ENCODE data around the gene PAQR4.

PAQR4 gene

DNA sequence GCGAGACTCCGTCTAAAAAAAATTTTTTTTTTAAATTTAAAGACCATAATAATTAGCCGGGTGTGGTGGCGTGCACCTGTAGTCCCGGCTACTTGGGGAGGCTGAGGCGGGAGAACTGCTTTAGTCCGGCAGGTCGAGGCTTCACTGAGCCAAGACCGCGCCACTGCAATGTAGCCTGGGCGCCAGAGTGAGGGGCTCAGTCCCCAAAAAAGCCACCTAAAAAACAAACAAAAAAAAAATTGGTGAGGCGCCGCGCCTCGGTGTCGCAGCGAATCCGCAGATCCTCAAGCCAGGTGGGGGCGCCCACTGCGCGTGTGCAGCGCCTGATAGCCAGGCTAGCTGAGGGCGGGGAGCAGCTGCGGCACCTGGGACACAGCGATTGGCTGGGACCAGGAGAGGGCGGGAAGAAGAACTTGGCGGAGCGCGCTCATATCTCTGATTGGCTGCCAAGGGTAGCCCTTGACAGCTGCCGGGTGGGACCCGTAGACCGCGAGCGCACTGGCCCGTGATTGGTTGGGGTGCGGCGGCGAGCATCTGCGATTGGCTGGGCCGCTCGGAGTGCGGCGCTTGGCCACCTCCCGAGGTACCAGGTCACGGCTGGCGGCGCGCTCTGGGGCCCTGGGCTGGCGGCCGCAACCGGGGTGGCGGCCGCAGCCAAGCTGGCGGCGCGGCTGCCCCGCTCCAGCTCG lies 34.6 kb downstream of the PAQR4 start:
- Histone ChIP-seq H3K36me3 (replicated peaks) (no peaks in the 10 kb centered on the region), H3K4me3 (peak overlapping the region; percentile 12), H3K9me3 (no peaks in the 10 kb centered on the region), H3K27me3 (ENCODE audit: low read depth) (no peaks in the 10 kb centered on the region), H3K4me1 (peaks cover 18% of the 10 kb centered on the region)
- in situ Hi-C loops (cut with MboI; ENCODE audit: low sequenced_read_pairs): no loop called here
- DNase-seq (ENCODE audit: low spot score in 2 of 2): peak; percentile 97 to 98

DNA sequence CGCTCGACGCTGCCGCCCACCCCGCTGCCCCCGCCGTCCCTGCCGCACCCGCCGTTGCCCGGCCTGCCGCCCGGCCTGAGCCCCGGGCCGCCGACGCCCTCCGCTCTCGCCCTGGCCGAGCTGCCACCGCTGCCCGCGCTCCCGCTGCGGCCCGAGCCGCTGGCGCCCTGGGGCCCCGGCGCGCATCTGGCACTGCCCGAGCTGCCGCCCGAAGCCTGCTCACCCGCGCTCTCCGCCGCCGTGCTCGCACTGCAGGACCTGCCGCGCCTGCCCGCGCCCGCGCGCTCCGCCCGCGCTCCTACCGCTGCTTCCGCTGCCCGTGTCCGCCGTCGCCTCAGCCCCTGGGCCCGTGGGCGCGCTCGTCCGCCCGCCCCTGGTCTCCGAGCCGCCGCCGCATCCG lies 35.2 kb downstream of the PAQR4 start:
- in situ Hi-C loops (cut with MboI; ENCODE audit: low sequenced_read_pairs): no loop called here
- no peaks in the 10 kb centered on the region for H3K36me3 ChIP-seq (replicated peaks)
- H3K9me3 ChIP-seq: no peaks in the 10 kb centered on the region
- no peak overlapping the region for H3K4me3 ChIP-seq
- DNase-seq (ENCODE audit: low spot score in 2 of 2): peak in 1 of 2 experiments; percentile 39
- no peaks in the 10 kb centered on the region for H3K27me3 ChIP-seq (ENCODE audit: low read depth)
- peaks cover 19% of the 10 kb centered on the region for H3K4me1 ChIP-seq

DNA sequence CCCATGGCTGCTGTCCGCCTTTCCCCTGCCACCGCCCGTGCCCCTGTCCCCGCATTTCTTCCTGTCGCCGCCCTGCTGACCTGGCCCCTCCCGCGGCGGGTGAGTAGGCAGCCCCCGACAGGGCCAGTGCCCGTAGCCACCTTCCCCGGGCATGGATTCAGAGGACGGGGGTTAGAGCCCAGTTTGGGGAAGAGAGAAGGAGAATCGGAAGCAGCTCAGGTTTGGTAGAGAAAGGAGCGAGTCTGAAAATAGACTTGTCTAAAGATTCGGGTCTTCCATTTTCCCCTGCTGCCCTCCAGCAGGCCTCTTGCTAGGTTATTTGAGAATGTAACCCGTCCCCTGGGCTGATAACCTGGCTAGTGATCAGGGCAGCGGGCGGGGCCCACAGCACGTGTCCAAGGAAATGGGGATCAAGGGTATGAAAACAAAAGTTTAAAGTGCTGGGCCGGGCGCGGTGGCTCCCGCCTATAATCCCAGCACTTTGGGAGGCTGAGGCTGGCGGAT lies 35.7 kb downstream of the PAQR4 start:
- peaks cover 19% of the 10 kb centered on the region for H3K4me1 ChIP-seq
- no peaks in the 10 kb centered on the region for H3K36me3 ChIP-seq (replicated peaks)
- DNase-seq (ENCODE audit: low spot score in 2 of 2): peak in 1 of 2 experiments; percentile 51
- in situ Hi-C loops (cut with MboI; ENCODE audit: low sequenced_read_pairs): no loop called here
- no peaks in the 10 kb centered on the region for H3K27me3 ChIP-seq (ENCODE audit: low read depth)
- H3K9me3 ChIP-seq: no peaks in the 10 kb centered on the region
- peak overlapping the region; percentile 37 for H3K4me3 ChIP-seq

DNA sequence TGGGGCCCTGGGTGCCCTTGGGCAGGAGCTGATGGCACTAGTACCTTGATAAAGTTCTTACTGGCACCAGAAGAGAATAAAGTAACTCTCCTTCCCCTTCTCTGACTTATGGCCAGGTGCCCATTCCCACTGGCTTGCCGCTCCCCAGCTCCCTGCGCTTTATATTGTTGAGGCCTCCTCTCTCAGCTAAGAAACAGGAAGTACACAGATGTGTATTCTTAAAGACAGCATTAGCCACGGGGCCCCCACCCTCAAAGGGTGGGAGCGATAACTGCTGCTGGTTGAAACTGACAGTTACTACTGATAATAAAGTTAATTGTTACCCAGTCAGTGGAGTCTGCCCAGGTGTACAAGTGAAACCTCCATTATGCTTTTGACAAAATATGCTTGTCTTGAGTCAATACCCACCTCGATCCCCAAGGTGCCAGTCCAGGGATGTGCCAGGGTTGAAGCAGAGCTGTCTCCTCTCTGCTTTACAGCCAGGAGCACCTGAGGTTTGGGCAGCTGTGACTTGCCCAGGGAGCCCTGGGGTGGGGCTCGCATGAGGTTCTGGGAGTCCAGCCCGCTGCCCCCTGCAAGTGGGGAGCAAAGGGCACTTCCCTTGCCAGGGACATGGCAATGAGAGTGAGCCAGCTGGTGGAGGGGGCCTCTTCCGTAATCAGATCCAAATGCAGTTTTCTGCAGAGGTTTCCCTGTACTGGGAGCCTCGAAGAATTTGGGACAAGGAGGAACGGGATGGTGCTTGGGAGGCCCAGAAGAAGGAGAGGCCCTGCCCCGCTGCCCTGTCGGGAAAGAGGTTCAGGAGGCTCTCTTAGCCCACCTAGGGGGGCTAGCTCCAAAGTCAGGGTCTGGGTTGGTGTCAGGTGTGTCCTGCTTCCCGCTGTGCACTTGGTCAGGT lies 38.2 kb downstream of the PAQR4 start:
- Histone ChIP-seq H3K36me3 (replicated peaks) (no peaks in the 10 kb centered on the region), H3K4me3 (no peak overlapping the region), H3K4me1 (peaks cover 19% of the 10 kb centered on the region), H3K27me3 (ENCODE audit: low read depth) (no peaks in the 10 kb centered on the region), H3K9me3 (no peaks in the 10 kb centered on the region)
- no peak for DNase-seq (ENCODE audit: low spot score in 2 of 2)
- in situ Hi-C loops (cut with MboI; ENCODE audit: low sequenced_read_pairs): no loop called here

DNA sequence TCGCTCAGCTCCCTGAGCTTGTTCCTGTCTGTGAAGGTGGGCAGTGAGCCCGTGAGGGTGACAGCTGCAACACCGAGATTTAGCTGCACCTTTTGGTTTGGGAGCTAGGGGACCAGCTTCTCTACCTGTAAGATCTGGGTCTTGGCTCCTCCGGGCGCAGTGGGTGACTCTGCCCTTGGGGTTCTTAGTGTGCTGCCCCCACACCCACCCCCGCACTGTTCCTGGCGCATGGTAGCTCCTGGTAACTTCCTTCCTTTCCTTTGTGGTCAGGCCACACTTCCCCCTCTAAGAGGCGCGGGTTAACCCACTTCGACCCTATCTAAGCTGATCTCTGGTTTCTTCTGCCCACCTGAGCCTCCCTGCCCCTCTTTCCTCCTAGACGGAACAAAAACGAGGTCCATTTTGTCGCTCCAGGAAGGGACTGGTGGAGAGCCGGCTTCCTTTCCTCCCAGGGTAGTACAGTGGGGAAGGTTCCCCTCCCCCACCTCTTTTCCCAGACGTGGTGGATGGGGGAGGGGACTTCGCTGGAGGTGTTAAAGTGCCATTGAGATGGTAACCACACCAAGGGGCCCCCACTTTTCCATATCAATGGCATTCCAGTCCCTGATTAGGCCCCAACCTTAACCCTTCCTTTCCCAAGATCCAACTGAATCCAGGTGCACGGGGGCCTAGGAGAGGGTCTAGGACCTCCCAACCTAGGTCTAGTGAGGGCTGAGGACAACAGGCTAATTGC lies 39.0 kb downstream of the PAQR4 start:
- in situ Hi-C loops (cut with MboI; ENCODE audit: low sequenced_read_pairs): no loop called here
- Histone ChIP-seq H3K4me1 (peaks cover 19% of the 10 kb centered on the region), H3K9me3 (no peaks in the 10 kb centered on the region), H3K4me3 (no peak overlapping the region), H3K27me3 (ENCODE audit: low read depth) (no peaks in the 10 kb centered on the region), H3K36me3 (replicated peaks) (no peaks in the 10 kb centered on the region)
- peak; percentile 62 to 74 for DNase-seq (ENCODE audit: low spot score in 2 of 2)

DNA sequence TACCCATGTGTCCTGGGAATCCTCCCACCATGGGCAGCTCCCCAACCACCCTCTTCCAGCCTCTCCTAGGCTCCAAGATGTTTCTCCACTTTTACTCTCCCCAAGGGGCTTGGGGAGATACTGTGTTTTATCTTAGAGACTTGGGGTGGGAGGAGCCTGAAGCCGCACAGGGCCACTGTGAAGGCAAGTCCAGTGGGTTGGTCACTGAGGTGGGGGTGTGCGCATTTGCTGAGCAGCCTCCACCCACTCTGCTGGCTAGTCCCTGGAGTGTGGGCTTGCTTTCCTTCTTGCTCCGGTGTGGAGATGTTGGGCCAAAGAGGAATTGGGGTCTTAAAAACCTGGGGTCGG lies 39.5 kb downstream of the PAQR4 start:
- H3K36me3 ChIP-seq (replicated peaks): no peaks in the 10 kb centered on the region
- H3K27me3 ChIP-seq (ENCODE audit: low read depth): no peaks in the 10 kb centered on the region
- H3K9me3 ChIP-seq: no peaks in the 10 kb centered on the region
- H3K4me1 ChIP-seq: peaks cover 19% of the 10 kb centered on the region
- no peak for DNase-seq (ENCODE audit: low spot score in 2 of 2)
- H3K4me3 ChIP-seq: no peak overlapping the region
- in situ Hi-C loops (cut with MboI; ENCODE audit: low sequenced_read_pairs): no loop called here

DNA sequence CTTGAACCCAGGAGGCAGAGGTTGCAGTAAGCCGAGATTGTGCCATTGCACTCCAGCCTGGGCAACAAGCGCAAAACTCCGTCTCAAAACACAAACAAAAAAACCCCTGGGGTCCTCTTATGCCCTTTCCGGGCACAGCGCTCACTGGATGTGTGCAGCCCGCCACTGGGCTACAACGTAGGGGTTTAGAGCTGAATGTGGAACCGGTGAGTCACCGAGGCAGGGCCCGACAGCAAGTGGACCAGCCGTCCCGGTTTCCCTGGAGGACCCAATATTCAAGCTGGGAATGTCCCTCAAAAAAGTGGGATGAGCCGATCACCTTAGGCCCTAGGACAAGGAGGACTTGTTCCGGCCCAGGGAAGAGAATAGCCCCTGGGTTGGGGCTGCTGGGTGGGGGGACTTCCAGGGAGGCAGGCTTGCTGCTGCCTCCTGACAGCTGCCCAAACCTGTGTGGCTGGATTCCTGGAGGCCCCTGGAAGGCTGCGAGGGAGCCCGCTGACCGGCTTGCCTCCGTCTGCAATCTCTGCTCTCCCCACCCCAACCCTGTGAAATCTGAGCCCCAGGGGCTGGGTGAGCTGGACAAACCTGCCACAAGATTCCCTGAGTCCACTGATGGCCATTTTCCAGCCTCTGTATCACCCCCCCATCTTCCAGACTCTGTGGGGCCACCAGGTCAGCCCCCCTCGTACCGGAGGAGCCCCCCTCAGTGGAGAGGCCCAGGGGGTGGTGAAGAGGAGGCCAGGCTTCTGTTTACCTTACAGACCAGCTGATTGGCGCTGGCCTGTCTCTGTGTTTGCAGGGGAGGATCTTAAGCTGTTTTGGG lies 40.6 kb downstream of the PAQR4 start:
- no peaks in the 10 kb centered on the region for H3K27me3 ChIP-seq (ENCODE audit: low read depth)
- peaks cover 19% of the 10 kb centered on the region for H3K4me1 ChIP-seq
- H3K4me3 ChIP-seq: no peak overlapping the region
- H3K36me3 ChIP-seq (replicated peaks): no peaks in the 10 kb centered on the region
- no peaks in the 10 kb centered on the region for H3K9me3 ChIP-seq
- no peak for DNase-seq (ENCODE audit: low spot score in 2 of 2)
- in situ Hi-C loops (cut with MboI; ENCODE audit: low sequenced_read_pairs): no loop called here

DNA sequence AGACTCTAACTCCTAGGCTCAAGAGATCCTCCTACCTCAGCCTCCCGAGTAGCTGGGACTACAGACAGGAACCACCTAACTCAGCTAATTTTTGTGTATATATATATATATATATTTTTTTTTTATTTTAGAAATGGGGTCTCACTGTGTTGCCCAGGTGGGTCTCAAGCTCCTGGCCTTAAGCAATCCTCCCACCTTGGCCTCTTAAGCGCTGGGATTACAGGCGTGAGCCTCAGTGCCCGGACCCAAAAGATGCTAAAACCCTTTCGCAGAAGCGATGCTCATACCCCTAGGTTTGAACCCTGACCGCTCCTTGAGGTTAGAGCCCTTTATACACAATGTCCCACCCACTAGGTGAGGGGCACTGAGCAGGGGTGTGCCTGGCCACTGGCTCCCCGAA lies 41.4 kb downstream of the PAQR4 start:
- Histone ChIP-seq H3K36me3 (replicated peaks) (no peaks in the 10 kb centered on the region), H3K4me1 (peaks cover 15% of the 10 kb centered on the region), H3K9me3 (no peaks in the 10 kb centered on the region), H3K4me3 (no peak overlapping the region), H3K27me3 (ENCODE audit: low read depth) (no peaks in the 10 kb centered on the region)
- DNase-seq (ENCODE audit: low spot score in 2 of 2): no peak
- in situ Hi-C loops (cut with MboI; ENCODE audit: low sequenced_read_pairs): no loop called here

DNA sequence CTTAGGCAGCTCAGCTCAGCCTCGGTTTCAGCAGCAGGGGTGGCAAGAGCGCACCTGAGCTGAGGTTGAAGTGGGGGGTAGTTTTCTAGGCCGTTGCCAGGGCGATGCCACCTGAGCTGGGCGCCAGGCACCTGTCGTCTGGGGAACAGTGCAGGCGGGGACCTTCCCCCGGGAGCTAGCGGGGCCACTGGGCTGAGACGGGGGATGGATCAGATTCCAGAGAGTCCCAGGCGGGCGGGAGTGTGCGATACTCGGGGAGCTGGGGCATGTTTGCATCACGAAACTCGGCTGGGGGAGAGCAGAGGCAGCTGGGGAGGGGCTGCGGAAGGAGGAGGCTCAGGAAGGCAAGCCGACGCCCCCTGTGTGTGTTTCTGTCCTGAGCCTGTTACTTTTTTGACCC lies 43.1 kb downstream of the PAQR4 start:
- in situ Hi-C loops (cut with MboI; ENCODE audit: low sequenced_read_pairs): no loop called here
- H3K9me3 ChIP-seq: no peaks in the 10 kb centered on the region
- no peak for DNase-seq (ENCODE audit: low spot score in 2 of 2)
- H3K4me3 ChIP-seq: no peak overlapping the region
- H3K4me1 ChIP-seq: peaks cover 15% of the 10 kb centered on the region
- no peaks in the 10 kb centered on the region for H3K27me3 ChIP-seq (ENCODE audit: low read depth)
- H3K36me3 ChIP-seq (replicated peaks): no peaks in the 10 kb centered on the region

DNA sequence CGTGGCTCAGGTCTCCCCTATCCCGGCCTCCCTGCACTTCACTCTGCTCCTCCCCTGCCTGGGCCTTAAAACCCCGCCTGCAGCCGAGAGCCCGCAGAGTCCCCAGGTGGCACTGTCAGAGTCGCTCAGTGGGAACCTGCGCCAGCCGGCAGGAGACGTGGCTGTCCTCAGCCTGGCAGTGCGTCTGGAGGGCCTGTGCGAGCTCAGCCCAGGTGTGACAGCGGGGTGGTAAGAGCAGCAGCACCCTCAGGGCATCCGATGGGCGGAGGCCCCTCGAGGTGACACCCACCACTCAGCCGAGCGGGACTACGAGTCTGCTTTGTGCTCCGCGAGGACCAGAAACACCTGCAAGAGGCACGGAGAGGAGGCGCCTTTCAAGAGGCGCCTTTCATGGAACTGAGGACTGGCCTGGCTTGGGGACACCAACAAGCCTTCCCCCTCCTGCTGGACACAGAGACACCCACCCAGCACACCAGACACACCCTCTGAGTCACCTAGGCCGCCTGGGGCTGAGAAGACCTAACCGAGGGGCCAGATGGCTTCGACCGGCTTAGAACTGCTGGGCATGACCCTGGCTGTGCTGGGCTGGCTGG lies 43.8 kb downstream of the PAQR4 start, which contains the start of gene CLDN9:
Gene CLDN9 (plus strand): TSS at position 96 of the 593 bp plus-strand sequence. CDS start 440 bp downstream, at position 536.
- Histone ChIP-seq H3K4me3 (no peak within 1 kb of the TSS), H3K4me1 (peaks cover 9% of the 10 kb centered on the region)
- DNase-seq (ENCODE audit: low spot score in 2 of 2): no peak

DNA sequence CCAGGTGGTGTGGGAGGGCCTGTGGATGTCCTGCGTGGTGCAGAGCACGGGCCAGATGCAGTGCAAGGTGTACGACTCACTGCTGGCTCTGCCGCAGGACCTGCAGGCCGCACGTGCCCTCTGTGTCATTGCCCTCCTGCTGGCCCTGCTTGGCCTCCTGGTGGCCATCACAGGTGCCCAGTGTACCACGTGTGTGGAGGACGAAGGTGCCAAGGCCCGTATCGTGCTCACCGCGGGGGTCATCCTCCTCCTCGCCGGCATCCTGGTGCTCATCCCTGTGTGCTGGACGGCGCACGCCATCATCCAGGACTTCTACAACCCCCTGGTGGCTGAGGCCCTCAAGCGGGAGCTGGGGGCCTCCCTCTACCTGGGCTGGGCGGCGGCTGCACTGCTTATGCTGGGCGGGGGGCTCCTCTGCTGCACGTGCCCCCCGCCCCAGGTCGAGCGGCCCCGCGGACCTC lies 44.4 kb downstream of the PAQR4 start:
- Histone ChIP-seq H3K4me1 (peaks cover 3% of the 10 kb centered on the region), H3K27me3 (ENCODE audit: low read depth) (no peaks in the 10 kb centered on the region), H3K36me3 (replicated peaks) (no peaks in the 10 kb centered on the region), H3K9me3 (no peaks in the 10 kb centered on the region), H3K4me3 (no peak overlapping the region)
- no peak for DNase-seq (ENCODE audit: low spot score in 2 of 2)
- in situ Hi-C loops (cut with MboI; ENCODE audit: low sequenced_read_pairs): no loop called here

More for the DNA sequence above, 43.8 kb downstream of the PAQR4 start, which contains the start of gene CLDN9:
- Histone ChIP-seq H3K9me3 (no peaks in the 10 kb centered on the region), H3K36me3 (replicated peaks) (no peaks in the 10 kb centered on the region), H3K27me3 (ENCODE audit: low read depth) (no peaks in the 10 kb centered on the region)
- in situ Hi-C loops (cut with MboI; ENCODE audit: low sequenced_read_pairs): no loop called here

DNA sequence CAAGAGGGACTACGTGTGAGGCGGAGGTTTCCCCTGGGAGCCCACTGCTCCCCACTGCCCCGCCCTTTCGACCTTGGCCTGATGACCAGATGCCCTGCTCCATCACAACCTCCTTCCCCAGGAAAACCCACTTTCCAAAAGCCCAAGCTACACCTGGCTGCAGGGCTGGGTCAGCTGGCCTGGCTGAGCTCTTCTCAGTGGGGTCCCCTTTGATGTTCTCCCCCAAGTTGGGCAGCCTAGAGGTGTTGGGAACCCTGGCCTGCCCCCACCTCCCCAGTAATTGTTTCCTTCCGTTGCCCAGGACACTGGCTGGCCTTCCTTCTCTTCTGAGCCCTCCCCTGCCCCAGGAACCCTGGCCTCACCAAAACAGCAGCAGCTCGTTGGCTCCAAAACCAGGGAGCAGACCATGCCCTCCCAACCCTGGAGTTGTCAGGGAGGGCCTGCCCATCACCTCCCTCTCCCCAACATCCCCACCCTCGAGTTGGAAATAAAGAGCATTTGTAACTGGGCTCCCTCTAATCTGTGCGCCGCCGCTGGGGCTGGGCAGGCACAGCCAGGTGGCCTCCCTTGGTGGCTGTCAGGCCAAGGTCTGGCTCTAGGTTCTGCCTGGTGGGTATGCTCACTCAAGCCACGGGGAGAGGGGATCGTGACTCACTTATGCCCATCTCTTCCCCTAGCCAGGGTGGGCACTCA lies 45.0 kb downstream of the PAQR4 start:
- Histone ChIP-seq H3K36me3 (replicated peaks) (no peaks in the 10 kb centered on the region), H3K4me3 (no peak overlapping the region), H3K4me1 (no peaks in the 10 kb centered on the region), H3K27me3 (ENCODE audit: low read depth) (no peaks in the 10 kb centered on the region), H3K9me3 (no peaks in the 10 kb centered on the region)
- no peak for DNase-seq (ENCODE audit: low spot score in 2 of 2)
- in situ Hi-C loops (cut with MboI; ENCODE audit: low sequenced_read_pairs): no loop called here

Data from HAP-1 (cell line).